WTC11 (cell line): ENCODE results near the gene DISC1. TPM values are rescaled to one million over a fixed set of nuclear protein-coding genes. Genes with fewer than 3 reads are reported as not detected.

ENCODE experiments used
- ATAC-seq: fragments of 200-7000 bp; cut with Tn5 transposase; 2 replicates; pipeline ENCODE4 v1.10.0; 2021; ENCODE audit warnings: mild to moderate bottlenecking, moderate library complexity
- CTCF ChIA-PET: fragments of 300-600 bp; sonication (Branson Sonifier 250); formaldehyde crosslinking; loops from one replicate; lab custom pipeline; 2021; ENCODE audit warnings: antibody characterized with exemption; lab: Charles Lee
- POLR2A ChIA-PET: fragments of 350-600 bp; sonication (Branson Sonifier 250); formaldehyde crosslinking; loops from one replicate; lab custom pipeline; 2021; ENCODE audit warnings: antibody characterized with exemption; lab: Charles Lee
- DNase-seq: peaks from one replicate; pipeline ENCODE4 v3.0.0; 2021; ENCODE audit warnings: low spot score
- H3K27ac Mint-ChIP-seq: 2 replicates; pipeline ENCODE4 v1.8.0; 2021; ENCODE audit warnings: mixed read lengths
- H3K27me3 Mint-ChIP-seq: 2 replicates; pipeline ENCODE4 v1.8.0; 2021; ENCODE audit warnings: low read depth, mild to moderate bottlenecking, moderate library complexity, mixed read lengths
- H3K36me3 Mint-ChIP-seq: 2 replicates; pipeline ENCODE4 v1.8.0; 2021; ENCODE audit warnings: mixed read lengths
- H3K4me1 Mint-ChIP-seq: 2 replicates; pipeline ENCODE4 v1.8.0; 2022; ENCODE audit warnings: mixed read lengths
- H3K4me3 Mint-ChIP-seq: 2 replicates; pipeline ENCODE4 v1.8.0; 2021; ENCODE audit warnings: mild to moderate bottlenecking, moderate library complexity, mixed read lengths
- H3K9me3 Mint-ChIP-seq: 2 replicates; pipeline ENCODE4 v1.8.0; 2021; ENCODE audit warnings: mixed read lengths
- GABPB1 ChIP-seq: sonication (generic); formaldehyde crosslinking; IDR thresholded peaks from 2 replicates; pipeline ENCODE4 v1.8.1; 2023; ENCODE audit warnings: mild to moderate bottlenecking, missing genetic modification reagents
- NR3C1 ChIP-seq: sonication (generic); formaldehyde crosslinking; conservative IDR thresholded peaks from 2 replicates; pipeline ENCODE4 v1.8.1; 2023; ENCODE audit warnings: low read depth, mild to moderate bottlenecking, missing genetic modification reagents
- RELA ChIP-seq: sonication (generic); formaldehyde crosslinking; IDR thresholded peaks from 2 replicates; pipeline ENCODE4 v1.8.1; 2022; ENCODE audit warnings: missing genetic modification reagents, mild to moderate bottlenecking, borderline replicate concordance
- TEAD1 ChIP-seq: sonication (generic); formaldehyde crosslinking; IDR thresholded peaks from 2 replicates; pipeline ENCODE4 v1.8.0; 2022; ENCODE audit warnings: mild to moderate bottlenecking, missing genetic modification reagents
- ZNF138 ChIP-seq: sonication (generic); formaldehyde crosslinking; conservative IDR thresholded peaks from 2 replicates; pipeline ENCODE4 v1.8.1; 2022; ENCODE audit warnings: mild to moderate bottlenecking, moderate library complexity, missing genetic modification reagents
- ZNF263 ChIP-seq: sonication (generic); formaldehyde crosslinking; IDR thresholded peaks from 2 replicates; pipeline ENCODE4 v1.8.1; 2022; ENCODE audit warnings: low read depth, mild to moderate bottlenecking, moderate library complexity, missing genetic modification reagents
- ZNF396 ChIP-seq: fragments of 250-450 bp; sonication (Bioruptor Pico); IDR thresholded peaks from 2 replicates; pipeline ENCODE4 v1.8.0; 2021; ENCODE audit warnings: mild to moderate bottlenecking, moderate library complexity, borderline replicate concordance
- total RNA-seq: library from RNA; stranded (reverse); gene quantifications from 3 replicates; pipeline ENCODE4 v1.2.3, GENCODE V29; 2021
- TF ChIP-seq, protein P1 (sequence below): sonication (generic); formaldehyde crosslinking; IDR thresholded peaks from 2 replicates; pipeline ENCODE4 v1.8.0; 2023; ENCODE audit warnings: mild to moderate bottlenecking, missing genetic modification reagents
- TF ChIP-seq, protein P2 (sequence below): sonication (generic); formaldehyde crosslinking; IDR thresholded peaks from 2 replicates; pipeline ENCODE4 v1.8.0; 2023; ENCODE audit warnings: missing genetic modification reagents, mild to moderate bottlenecking, borderline replicate concordance
- TF ChIP-seq, protein P3 (sequence below): sonication (generic); formaldehyde crosslinking; IDR thresholded peaks from 2 replicates; pipeline ENCODE4 v1.8.1; 2022; ENCODE audit warnings: missing genetic modification reagents, borderline replicate concordance
- TF ChIP-seq, protein P4 (sequence below): sonication (generic); formaldehyde crosslinking; conservative IDR thresholded peaks from 2 replicates; pipeline ENCODE4 v1.8.1; 2022; ENCODE audit warnings: mild to moderate bottlenecking, missing genetic modification reagents
- TF ChIP-seq, protein P5 (sequence below): fragments of 250-450 bp; sonication (Bioruptor Pico); IDR thresholded peaks from 2 replicates; pipeline ENCODE4 v1.9.0; 2021; ENCODE audit warnings: mild to moderate bottlenecking
- TF ChIP-seq, protein P6 (sequence below): sonication (generic); formaldehyde crosslinking; IDR thresholded peaks from 2 replicates; pipeline ENCODE4 v1.8.1; 2022; ENCODE audit warnings: low read depth, mild to moderate bottlenecking, moderate library complexity, missing genetic modification reagents, borderline replicate concordance

Gene DISC1
- total RNA-seq, 1 experiment from 2014 or later, result 5.5 TPM

DNA sequence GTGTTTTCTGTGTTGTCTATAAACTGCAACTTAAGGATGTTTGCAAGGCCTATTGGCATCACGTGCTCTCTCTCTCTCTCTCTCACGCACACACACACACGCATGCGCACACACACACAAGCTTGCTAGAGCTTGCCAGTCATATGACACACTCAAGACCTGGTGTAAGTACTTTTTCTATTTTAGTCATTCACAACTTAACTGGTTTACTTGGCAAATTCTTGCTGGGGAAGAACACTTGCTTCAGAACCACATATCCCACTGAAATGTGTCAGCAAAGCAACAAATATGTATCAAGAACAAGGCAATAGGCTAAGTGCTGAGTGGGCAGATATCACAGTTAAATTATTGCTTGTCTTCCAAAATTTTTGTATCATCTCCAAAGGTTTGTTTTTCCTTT, 107.8 kb downstream of the DISC1 start (continued):
- TF ChIP-seq, protein P1, sequence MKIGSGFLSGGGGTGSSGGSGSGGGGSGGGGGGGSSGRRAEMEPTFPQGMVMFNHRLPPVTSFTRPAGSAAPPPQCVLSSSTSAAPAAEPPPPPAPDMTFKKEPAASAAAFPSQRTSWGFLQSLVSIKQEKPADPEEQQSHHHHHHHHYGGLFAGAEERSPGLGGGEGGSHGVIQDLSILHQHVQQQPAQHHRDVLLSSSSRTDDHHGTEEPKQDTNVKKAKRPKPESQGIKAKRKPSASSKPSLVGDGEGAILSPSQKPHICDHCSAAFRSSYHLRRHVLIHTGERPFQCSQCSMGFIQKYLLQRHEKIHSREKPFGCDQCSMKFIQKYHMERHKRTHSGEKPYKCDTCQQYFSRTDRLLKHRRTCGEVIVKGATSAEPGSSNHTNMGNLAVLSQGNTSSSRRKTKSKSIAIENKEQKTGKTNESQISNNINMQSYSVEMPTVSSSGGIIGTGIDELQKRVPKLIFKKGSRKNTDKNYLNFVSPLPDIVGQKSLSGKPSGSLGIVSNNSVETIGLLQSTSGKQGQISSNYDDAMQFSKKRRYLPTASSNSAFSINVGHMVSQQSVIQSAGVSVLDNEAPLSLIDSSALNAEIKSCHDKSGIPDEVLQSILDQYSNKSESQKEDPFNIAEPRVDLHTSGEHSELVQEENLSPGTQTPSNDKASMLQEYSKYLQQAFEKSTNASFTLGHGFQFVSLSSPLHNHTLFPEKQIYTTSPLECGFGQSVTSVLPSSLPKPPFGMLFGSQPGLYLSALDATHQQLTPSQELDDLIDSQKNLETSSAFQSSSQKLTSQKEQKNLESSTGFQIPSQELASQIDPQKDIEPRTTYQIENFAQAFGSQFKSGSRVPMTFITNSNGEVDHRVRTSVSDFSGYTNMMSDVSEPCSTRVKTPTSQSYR (CRISPR knock-in tag), result no peak
- TF ChIP-seq NR3C1 (CRISPR knock-in tag) (no peak), ZNF263 (CRISPR knock-in tag) (no peak), ZNF138 (CRISPR knock-in tag) (no peak), GABPB1 (CRISPR knock-in tag) (no peak), ZNF396 (CRISPR knock-in tag) (no peak), RELA (CRISPR knock-in tag) (no peak)
- TF ChIP-seq, protein P2, sequence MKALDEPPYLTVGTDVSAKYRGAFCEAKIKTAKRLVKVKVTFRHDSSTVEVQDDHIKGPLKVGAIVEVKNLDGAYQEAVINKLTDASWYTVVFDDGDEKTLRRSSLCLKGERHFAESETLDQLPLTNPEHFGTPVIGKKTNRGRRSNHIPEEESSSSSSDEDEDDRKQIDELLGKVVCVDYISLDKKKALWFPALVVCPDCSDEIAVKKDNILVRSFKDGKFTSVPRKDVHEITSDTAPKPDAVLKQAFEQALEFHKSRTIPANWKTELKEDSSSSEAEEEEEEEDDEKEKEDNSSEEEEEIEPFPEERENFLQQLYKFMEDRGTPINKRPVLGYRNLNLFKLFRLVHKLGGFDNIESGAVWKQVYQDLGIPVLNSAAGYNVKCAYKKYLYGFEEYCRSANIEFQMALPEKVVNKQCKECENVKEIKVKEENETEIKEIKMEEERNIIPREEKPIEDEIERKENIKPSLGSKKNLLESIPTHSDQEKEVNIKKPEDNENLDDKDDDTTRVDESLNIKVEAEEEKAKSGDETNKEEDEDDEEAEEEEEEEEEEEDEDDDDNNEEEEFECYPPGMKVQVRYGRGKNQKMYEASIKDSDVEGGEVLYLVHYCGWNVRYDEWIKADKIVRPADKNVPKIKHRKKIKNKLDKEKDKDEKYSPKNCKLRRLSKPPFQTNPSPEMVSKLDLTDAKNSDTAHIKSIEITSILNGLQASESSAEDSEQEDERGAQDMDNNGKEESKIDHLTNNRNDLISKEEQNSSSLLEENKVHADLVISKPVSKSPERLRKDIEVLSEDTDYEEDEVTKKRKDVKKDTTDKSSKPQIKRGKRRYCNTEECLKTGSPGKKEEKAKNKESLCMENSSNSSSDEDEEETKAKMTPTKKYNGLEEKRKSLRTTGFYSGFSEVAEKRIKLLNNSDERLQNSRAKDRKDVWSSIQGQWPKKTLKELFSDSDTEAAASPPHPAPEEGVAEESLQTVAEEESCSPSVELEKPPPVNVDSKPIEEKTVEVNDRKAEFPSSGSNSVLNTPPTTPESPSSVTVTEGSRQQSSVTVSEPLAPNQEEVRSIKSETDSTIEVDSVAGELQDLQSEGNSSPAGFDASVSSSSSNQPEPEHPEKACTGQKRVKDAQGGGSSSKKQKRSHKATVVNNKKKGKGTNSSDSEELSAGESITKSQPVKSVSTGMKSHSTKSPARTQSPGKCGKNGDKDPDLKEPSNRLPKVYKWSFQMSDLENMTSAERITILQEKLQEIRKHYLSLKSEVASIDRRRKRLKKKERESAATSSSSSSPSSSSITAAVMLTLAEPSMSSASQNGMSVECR (CRISPR knock-in tag), result no peak
- TF ChIP-seq, protein P3, sequence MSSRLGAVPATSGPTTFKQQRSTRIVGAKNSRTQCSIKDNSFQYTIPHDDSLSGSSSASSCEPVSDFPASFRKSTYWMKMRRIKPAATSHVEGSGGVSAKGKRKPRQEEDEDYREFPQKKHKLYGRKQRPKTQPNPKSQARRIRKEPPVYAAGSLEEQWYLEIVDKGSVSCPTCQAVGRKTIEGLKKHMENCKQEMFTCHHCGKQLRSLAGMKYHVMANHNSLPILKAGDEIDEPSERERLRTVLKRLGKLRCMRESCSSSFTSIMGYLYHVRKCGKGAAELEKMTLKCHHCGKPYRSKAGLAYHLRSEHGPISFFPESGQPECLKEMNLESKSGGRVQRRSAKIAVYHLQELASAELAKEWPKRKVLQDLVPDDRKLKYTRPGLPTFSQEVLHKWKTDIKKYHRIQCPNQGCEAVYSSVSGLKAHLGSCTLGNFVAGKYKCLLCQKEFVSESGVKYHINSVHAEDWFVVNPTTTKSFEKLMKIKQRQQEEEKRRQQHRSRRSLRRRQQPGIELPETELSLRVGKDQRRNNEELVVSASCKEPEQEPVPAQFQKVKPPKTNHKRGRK (CRISPR knock-in tag), result no peak
- TF ChIP-seq, protein P4, sequence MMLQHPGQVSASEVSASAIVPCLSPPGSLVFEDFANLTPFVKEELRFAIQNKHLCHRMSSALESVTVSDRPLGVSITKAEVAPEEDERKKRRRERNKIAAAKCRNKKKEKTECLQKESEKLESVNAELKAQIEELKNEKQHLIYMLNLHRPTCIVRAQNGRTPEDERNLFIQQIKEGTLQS (CRISPR knock-in tag), result no peak
- TF ChIP-seq, protein P5, sequence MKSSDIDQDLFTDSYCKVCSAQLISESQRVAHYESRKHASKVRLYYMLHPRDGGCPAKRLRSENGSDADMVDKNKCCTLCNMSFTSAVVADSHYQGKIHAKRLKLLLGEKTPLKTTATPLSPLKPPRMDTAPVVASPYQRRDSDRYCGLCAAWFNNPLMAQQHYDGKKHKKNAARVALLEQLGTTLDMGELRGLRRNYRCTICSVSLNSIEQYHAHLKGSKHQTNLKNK (CRISPR knock-in tag), result no peak

DNA sequence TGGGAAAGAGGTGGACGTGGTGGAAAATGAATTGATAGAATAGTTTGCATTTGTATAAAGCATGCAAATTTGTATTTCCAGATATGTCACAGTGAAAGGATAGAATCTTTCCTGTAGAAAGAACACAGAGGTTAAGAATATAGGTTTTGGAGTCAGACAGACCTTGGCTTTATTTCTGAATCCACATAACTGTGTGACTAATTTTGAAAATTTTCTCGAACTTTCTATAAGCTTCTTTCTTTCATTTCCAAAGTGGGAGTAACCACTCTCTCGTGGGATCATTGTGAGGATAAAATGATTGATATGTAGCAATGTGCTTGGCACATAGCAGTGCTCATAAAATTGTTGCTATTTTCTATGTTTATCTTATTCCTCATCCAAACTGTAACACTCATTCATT, 108.8 kb downstream of the DISC1 start:
- H3K36me3 Mint-ChIP-seq, result no peaks in the 10 kb centered on the region; the same call in 1 of the 2 replicates
- H3K27ac Mint-ChIP-seq, result no peak overlapping the region
- H3K27me3 Mint-ChIP-seq, result 0 out of 2 replicates have a peak, but pooled peaks cover 3% of the 10 kb centered on the region
- ChIA-PET CTCF (interaction anchor here (1.1 kb wide), 1 partner anchor 71 kb away, joined by 3 read pairs; no protein-coding TSS in a partner anchor), POLR2A (no interaction called here)
- no peak overlapping the region for H3K4me3 Mint-ChIP-seq
- TF ChIP-seq, protein P1 (CRISPR knock-in tag), result no peak
- TF ChIP-seq, protein P6, sequence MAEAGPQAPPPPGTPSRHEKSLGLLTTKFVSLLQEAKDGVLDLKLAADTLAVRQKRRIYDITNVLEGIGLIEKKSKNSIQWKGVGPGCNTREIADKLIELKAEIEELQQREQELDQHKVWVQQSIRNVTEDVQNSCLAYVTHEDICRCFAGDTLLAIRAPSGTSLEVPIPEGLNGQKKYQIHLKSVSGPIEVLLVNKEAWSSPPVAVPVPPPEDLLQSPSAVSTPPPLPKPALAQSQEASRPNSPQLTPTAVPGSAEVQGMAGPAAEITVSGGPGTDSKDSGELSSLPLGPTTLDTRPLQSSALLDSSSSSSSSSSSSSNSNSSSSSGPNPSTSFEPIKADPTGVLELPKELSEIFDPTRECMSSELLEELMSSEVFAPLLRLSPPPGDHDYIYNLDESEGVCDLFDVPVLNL (CRISPR knock-in tag), result no peak
- TF ChIP-seq TEAD1 (CRISPR knock-in tag), result no peak
- no peaks in the 10 kb centered on the region for H3K4me1 Mint-ChIP-seq
- ATAC-seq (no peak), DNase-seq (no peak)
- peaks cover 30% of the 10 kb centered on the region for H3K9me3 Mint-ChIP-seq
